K562 (cell line): ENCODE data around the gene CLP1. TPM values are rescaled to one million over a fixed set of nuclear protein-coding genes. Genes with fewer than 3 reads are reported as not detected.
A peak's percentile ranks its signal among the peaks of the same experiment; 100 is the strongest.

Source experiments
- BRF1 ChIP-seq: IDR thresholded peaks from 3 replicates; pipeline ENCODE4 v1.6.1; 2011; ENCODE audit warnings: borderline replicate concordance, mild to moderate bottlenecking; ENCODE audit not compliant: insufficient read length; ENCODE audit errors: extremely low read depth
- CREB3 ChIP-seq: fragments of 450-650 bp; conservative IDR thresholded peaks from 2 replicates; pipeline ENCODE4 v1.6.1; 2016; ENCODE audit warnings: missing genetic modification characterization, low read depth, mild to moderate bottlenecking, missing compliant biosample characterization, moderate library complexity
- HNRNPH1 ChIP-seq: fragments of 200-400 bp; formaldehyde crosslinking; optimal IDR thresholded peaks from 2 replicates; pipeline ENCODE3; 2017; ENCODE audit warnings: low read depth, mild to moderate bottlenecking, low read length, moderate library complexity
- MIER1 ChIP-seq: fragments of 450-650 bp; IDR thresholded peaks from 2 replicates; pipeline ENCODE4 v1.6.1; 2016; ENCODE audit warnings: antibody characterized with exemption, mild to moderate bottlenecking, low read depth
- NR4A1 ChIP-seq, 2 experiments: fragments of 250-450 bp in 1 of 2; fragments of 450-650 bp in 1 of 2; sonication (Bioruptor Pico) in 1 of 2; IDR thresholded peaks; 2 replicates each; pipeline versions ENCODE4 v1.4.0 to v1.6.1; 2016 to 2020; ENCODE audit warnings: mild to moderate bottlenecking in 2 of 2, missing compliant biosample characterization in 1 of 2, missing genetic modification characterization in 1 of 2, moderate library complexity in 1 of 2
- NRF1 ChIP-seq, 2 experiments: fragments of 450-650 bp; IDR thresholded peaks in 1 of 2; conservative IDR thresholded peaks in 1 of 2; 2 replicates each; pipeline ENCODE4 v1.6.1; 2014; ENCODE audit warnings: mild to moderate bottlenecking in 2 of 2
- SIN3B ChIP-seq: fragments of 450-650 bp; IDR thresholded peaks from 2 replicates; pipeline ENCODE4 v1.6.1; 2017; ENCODE audit warnings: low read depth, mild to moderate bottlenecking, moderate library complexity
- SMARCA4 ChIP-seq: fragments of 450-650 bp; IDR thresholded peaks from 2 replicates; pipeline ENCODE4 v1.6.1; 2016
- TGIF2 ChIP-seq: sonication (generic); formaldehyde crosslinking; IDR thresholded peaks from 2 replicates; pipeline ENCODE4 v1.8.1; 2022; ENCODE audit warnings: mild to moderate bottlenecking, missing genetic modification reagents, moderate library complexity
- TOE1 ChIP-seq, 2 experiments: fragments of 450-650 bp in 1 of 2; sonication (generic) in 1 of 2; formaldehyde crosslinking in 1 of 2; IDR thresholded peaks; 2 replicates each; pipeline versions ENCODE4 v1.7.1 to v1.8.0; 2016 to 2022; ENCODE audit warnings: borderline replicate concordance in 2 of 2, mild to moderate bottlenecking in 2 of 2, antibody characterized with exemption in 1 of 2, inconsistent platforms in 1 of 2, low read depth in 1 of 2, missing genetic modification reagents in 1 of 2, moderate library complexity in 1 of 2
- YBX1 ChIP-seq: fragments of 450-650 bp; IDR thresholded peaks from 2 replicates; pipeline ENCODE4 v1.7.1; 2016; ENCODE audit warnings: mild to moderate bottlenecking
- ZNF644 ChIP-seq: fragments of 200-800 bp; sonication (Bioruptor generic); IDR thresholded peaks from 2 replicates; pipeline ENCODE4 v1.6.1; 2016; ENCODE audit warnings: low read depth, missing genetic modification characterization, missing compliant biosample characterization
- ZNF785 ChIP-seq: fragments of 250-450 bp; sonication (Bioruptor Pico); IDR thresholded peaks from 2 replicates; pipeline ENCODE4 v1.4.0; 2020; ENCODE audit warnings: mild to moderate bottlenecking
- polyA plus RNA-seq, 8 experiments: library from polyadenylated mRNA; depleted of rRNA in 4 of 8; stranded (reverse) in 5 of 8; unstranded in 3 of 8; fragments of >200 nt; fragmentation: Nextera tagmentation in 2 of 8; fragmentation: Illumina TruSeq in 1 of 8; extraction: Ambion mirVana in 2 of 8; extraction: Trizol in 1 of 8; gene quantifications; 2 replicates each; pipeline versions ENCODE4 v1.2.1 to v1.2.3, GENCODE V29; 2011 to 2014; ENCODE audit warnings: inconsistent platforms in 1 of 8, missing spikeins in 1 of 8
- total RNA-seq, 7 experiments: library from RNA; depleted of rRNA in 6 of 7; stranded (reverse); fragments of >200 nt in 6 of 7; fragmentation: Illumina TruSeq in 2 of 7; extraction: Trizol in 2 of 7; gene quantifications; 2 replicates each; pipeline versions ENCODE4 v1.2.1 to v1.2.3, GENCODE V29; 2011 to 2021; ENCODE audit warnings: low replicate concordance in 1 of 7
- TF ChIP-seq, protein P1 (sequence below): IDR thresholded peaks from 2 replicates; pipeline ENCODE4 v1.6.1; 2011; ENCODE audit warnings: borderline replicate concordance, low read depth, mild to moderate bottlenecking, moderate library complexity, low read length; ENCODE audit not compliant: insufficient read depth, poor library complexity, severe bottlenecking
- TF ChIP-seq, protein P2 (sequence below): sonication (generic); IDR thresholded peaks from 2 replicates; pipeline ENCODE4 v1.6.1; 2016
- TF ChIP-seq, protein P3 (sequence below): fragments of 450-650 bp; formaldehyde crosslinking; IDR thresholded peaks from 2 replicates; pipeline ENCODE4 v1.4.0; 2020; ENCODE audit warnings: mild to moderate bottlenecking

CLP1 gene
- total and polyA plus RNA-seq, 9 of the 15 experiments (the other 6 are each of a cell fraction or from before 2014, with no cell fraction given): 19.1 to 46.2 (median 27.8) TPM

- TF ChIP-seq, protein P1, sequence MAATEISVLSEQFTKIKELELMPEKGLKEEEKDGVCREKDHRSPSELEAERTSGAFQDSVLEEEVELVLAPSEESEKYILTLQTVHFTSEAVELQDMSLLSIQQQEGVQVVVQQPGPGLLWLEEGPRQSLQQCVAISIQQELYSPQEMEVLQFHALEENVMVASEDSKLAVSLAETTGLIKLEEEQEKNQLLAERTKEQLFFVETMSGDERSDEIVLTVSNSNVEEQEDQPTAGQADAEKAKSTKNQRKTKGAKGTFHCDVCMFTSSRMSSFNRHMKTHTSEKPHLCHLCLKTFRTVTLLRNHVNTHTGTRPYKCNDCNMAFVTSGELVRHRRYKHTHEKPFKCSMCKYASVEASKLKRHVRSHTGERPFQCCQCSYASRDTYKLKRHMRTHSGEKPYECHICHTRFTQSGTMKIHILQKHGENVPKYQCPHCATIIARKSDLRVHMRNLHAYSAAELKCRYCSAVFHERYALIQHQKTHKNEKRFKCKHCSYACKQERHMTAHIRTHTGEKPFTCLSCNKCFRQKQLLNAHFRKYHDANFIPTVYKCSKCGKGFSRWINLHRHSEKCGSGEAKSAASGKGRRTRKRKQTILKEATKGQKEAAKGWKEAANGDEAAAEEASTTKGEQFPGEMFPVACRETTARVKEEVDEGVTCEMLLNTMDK: no peak
- TF ChIP-seq TOE1 (IDR thresholded peaks at IDR 0.05; ENCODE audit: borderline replicate concordance) (0 out of 2 replicates have a peak, but pooled peaks have one; percentile 17), TOE1 (CRISPR knock-in tag; IDR thresholded peaks at IDR 0.05; ENCODE audit: borderline replicate concordance, low read depth) (no peak), ZNF785 (CRISPR knock-in tag) (no peak), HNRNPH1 (no peak), ZNF644 (peak; percentile 38; the same call in 1 of the 2 replicates), BRF1 (no peak), CREB3 (0 out of 2 replicates have a peak, but pooled peaks have one; percentile 54), NRF1 (conservative IDR thresholded peaks at IDR 0.05 in 1 of 2, IDR thresholded peaks at IDR 0.05 in 1 of 2) (peak; percentile 46 to 63; a peak in 3 of 4 replicates), YBX1 (no peak), SMARCA4 (peak; percentile 96), TGIF2 (no peak), SIN3B (no peak), NR4A1 (CRISPR knock-in tag; IDR thresholded peaks at IDR 0.05) (0 out of 2 replicates have a peak, but pooled peaks have one; percentile 16), NR4A1 (tag; IDR thresholded peaks at IDR 0.05) (peak; percentile 69), MIER1 (no peak)
- TF ChIP-seq, protein P2, sequence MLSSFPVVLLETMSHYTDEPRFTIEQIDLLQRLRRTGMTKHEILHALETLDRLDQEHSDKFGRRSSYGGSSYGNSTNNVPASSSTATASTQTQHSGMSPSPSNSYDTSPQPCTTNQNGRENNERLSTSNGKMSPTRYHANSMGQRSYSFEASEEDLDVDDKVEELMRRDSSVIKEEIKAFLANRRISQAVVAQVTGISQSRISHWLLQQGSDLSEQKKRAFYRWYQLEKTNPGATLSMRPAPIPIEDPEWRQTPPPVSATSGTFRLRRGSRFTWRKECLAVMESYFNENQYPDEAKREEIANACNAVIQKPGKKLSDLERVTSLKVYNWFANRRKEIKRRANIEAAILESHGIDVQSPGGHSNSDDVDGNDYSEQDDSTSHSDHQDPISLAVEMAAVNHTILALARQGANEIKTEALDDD: peak; percentile 54; the same call in 1 of the 2 replicates
- TF ChIP-seq, protein P3, sequence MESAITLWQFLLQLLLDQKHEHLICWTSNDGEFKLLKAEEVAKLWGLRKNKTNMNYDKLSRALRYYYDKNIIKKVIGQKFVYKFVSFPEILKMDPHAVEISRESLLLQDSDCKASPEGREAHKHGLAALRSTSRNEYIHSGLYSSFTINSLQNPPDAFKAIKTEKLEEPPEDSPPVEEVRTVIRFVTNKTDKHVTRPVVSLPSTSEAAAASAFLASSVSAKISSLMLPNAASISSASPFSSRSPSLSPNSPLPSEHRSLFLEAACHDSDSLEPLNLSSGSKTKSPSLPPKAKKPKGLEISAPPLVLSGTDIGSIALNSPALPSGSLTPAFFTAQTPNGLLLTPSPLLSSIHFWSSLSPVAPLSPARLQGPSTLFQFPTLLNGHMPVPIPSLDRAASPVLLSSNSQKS: no peak
Observed at GRCh38 chr11:57647960-57648800, 9.4 kb upstream of the CLP1 start (continued).
